Esophagus muscularis mucosa (tissue), 4 donors: ENCODE results near the gene CLASRP. TPM values are rescaled to one million over a fixed set of nuclear protein-coding genes. Genes with fewer than 3 reads are reported as not detected.
A peak's percentile ranks its signal among the peaks of the same experiment; 100 is the strongest.

ENCODE experiments used
- DNase-seq: peaks from one replicate; pipeline ENCODE4 v3.0.0-alpha.2; 2017; ENCODE audit errors: extremely low spot score
- H3K27ac ChIP-seq, 4 donors: fragments of 200-600 bp; sonication (generic); replicated peaks in 1 of 4; 1 replicate in 3 of 4; 2 replicates in 1 of 4; pipeline ENCODE4 v1.5.1; 2016 to 2019; ENCODE audit warnings: mild to moderate bottlenecking in 1 of 4
- H3K27me3 ChIP-seq, 4 donors: fragments of 200-600 bp; sonication (generic); one replicate each; pipeline versions ENCODE4 v1.5.1 to v1.6.0; 2016 to 2019
- H3K36me3 ChIP-seq, 4 donors: fragments of 200-600 bp; sonication (generic); one replicate each; pipeline ENCODE4 v1.5.1; 2016 to 2019
- H3K4me1 ChIP-seq, 4 donors: fragments of 200-600 bp; sonication (generic); one replicate each; pipeline ENCODE4 v1.5.1; 2016 to 2019
- H3K4me3 ChIP-seq, 4 donors: fragments of 200-600 bp; sonication (generic); 1 replicate in 2 of 4; 2 replicates in 2 of 4; pipeline ENCODE4 v1.5.1; 2016 to 2019; ENCODE audit warnings: mild to moderate bottlenecking in 4 of 4, moderate library complexity in 1 of 4
- H3K9me3 ChIP-seq, 4 donors: fragments of 200-600 bp; sonication (generic); 1 replicate in 3 of 4; 2 replicates in 1 of 4; pipeline ENCODE4 v1.5.1; 2016 to 2019
- CTCF ChIP-seq, 3 experiments: fragments of 200-600 bp in 2 of 3; fragments of 450-650 bp in 1 of 3; sonication (generic) in 2 of 3; IDR thresholded peaks; one replicate each; pipeline ENCODE4 v1.5.1; 2017 to 2019; ENCODE audit warnings: antibody characterized with exemption in 3 of 3, mild to moderate bottlenecking in 2 of 3, moderate library complexity in 1 of 3
- EP300 ChIP-seq: sonication (generic); formaldehyde crosslinking; IDR thresholded peaks from one replicate; pipeline ENCODE4 v1.6.1; 2017; ENCODE audit warnings: antibody characterized with exemption
- POLR2A ChIP-seq: fragments of 450-650 bp; IDR thresholded peaks from one replicate; pipeline ENCODE4 v1.6.1; 2017; ENCODE audit warnings: antibody characterized with exemption, moderate library complexity, mild to moderate bottlenecking, low read depth
- POLR2AphosphoS5 ChIP-seq, 2 donors: sonication (generic); formaldehyde crosslinking; IDR thresholded peaks; one replicate each; pipeline ENCODE4 v1.6.1; 2017; ENCODE audit warnings: antibody characterized with exemption in 2 of 2
- WGBS: methylation state at CpG from one replicate; pipeline ENCODE4 v1.1.5; 2018; 5-methylcytosine and 5-hydroxymethylcytosine counted together
- intact Hi-C: fragments of 100-400 bp; cut with DNase I; formaldehyde crosslinking; loops from one replicate; pipeline ENCODE4 v1.15.1; 2023
- total RNA-seq, 4 donors: library from RNA; depleted of rRNA; stranded (reverse); fragments of >200 nt; gene quantifications; one replicate each; pipeline versions ENCODE4 v1.1.0 to v1.2.1, GENCODE V29; 2016

The CLASRP gene
- total RNA-seq, 4 donors from 2014 or later: 20.7 to 59.8 (median 32.9) TPM

- Histone ChIP-seq H3K4me1 (peaks cover 33 to 53% (median 47%) of the 10 kb centered on the region in 4 donors), H3K4me3 (peak overlapping the region; percentile 78 to 86 (median 82)), H3K27me3 (no peaks in the 10 kb centered on the region), H3K9me3 (peaks cover 0 to 4% (median 0%) of the 10 kb centered on the region in 4 donors), H3K36me3 (peaks cover 35 to 69% (median 61%) of the 10 kb centered on the region in 4 donors), H3K27ac (peak overlapping the region in 3 of 4 donors; percentile 91 to 96 (median 94))
- 88% methylated on average over 19 of the region's 19 CpGs for WGBS
- no peak for DNase-seq
- TF ChIP-seq POLR2AphosphoS5 (IDR thresholded peaks at IDR 0.05) (no peak), EP300 (no peak), POLR2A (no peak), CTCF (IDR thresholded peaks at IDR 0.05) (no peak)
- intact Hi-C loops: loop anchor here (5.0 kb wide), 1 partner anchor 33 kb away; no protein-coding TSS in a partner anchor
Observed at GRCh38 chr19:45040059-45040771, 1.4 kb downstream of the CLASRP start.

GRCh38 chr19:45041125-45041524 is 2.3 kb downstream of the CLASRP start:
- intact Hi-C loops: loop anchor here (5.0 kb wide), 1 partner anchor 34 kb away; no protein-coding TSS in a partner anchor
- TF ChIP-seq POLR2A (no peak), EP300 (no peak), CTCF (IDR thresholded peaks at IDR 0.05) (no peak), POLR2AphosphoS5 (IDR thresholded peaks at IDR 0.05) (no peak)

GRCh38 chr19:45045671-45046353 is 7.0 kb downstream of the CLASRP start:
- Histone ChIP-seq H3K27ac (peak overlapping the region in 1 of 4 donors; percentile 10), H3K4me3 (no peak overlapping the region), H3K27me3 (no peaks in the 10 kb centered on the region), H3K4me1 (peaks cover 47 to 83% (median 75%) of the 10 kb centered on the region in 4 donors), H3K9me3 (no peaks in the 10 kb centered on the region), H3K36me3 (peaks cover 38 to 68% (median 57%) of the 10 kb centered on the region in 4 donors)
- 74% methylated on average over 14 of the region's 14 CpGs for WGBS
- DNase-seq: no peak
- intact Hi-C loops: no loop called here
- no peak for TF ChIP-seq POLR2AphosphoS5 (IDR thresholded peaks at IDR 0.05)
- TF ChIP-seq POLR2A: no peak
- no peak for TF ChIP-seq EP300
- TF ChIP-seq CTCF (IDR thresholded peaks at IDR 0.05): no peak

More at GRCh38 chr19:45041125-45041524, 2.3 kb downstream of the CLASRP start:
- H3K4me1 ChIP-seq: peaks cover 41 to 62% (median 56%) of the 10 kb centered on the region in 4 donors
- no peak overlapping the region for H3K4me3 ChIP-seq
- H3K27ac ChIP-seq: no peak overlapping the region
- 84% methylated on average over 6 of the region's 6 CpGs for WGBS
- no peak for DNase-seq
- no peaks in the 10 kb centered on the region for H3K9me3 ChIP-seq
- no peaks in the 10 kb centered on the region for H3K27me3 ChIP-seq
- peaks cover 44 to 69% (median 62%) of the 10 kb centered on the region in 4 donors for H3K36me3 ChIP-seq

- H3K27me3 ChIP-seq: no peaks in the 10 kb centered on the region
- no peak overlapping the region for H3K27ac ChIP-seq
- H3K36me3 ChIP-seq: peaks cover 38 to 66% (median 53%) of the 10 kb centered on the region in 4 donors
- H3K9me3 ChIP-seq: no peaks in the 10 kb centered on the region
- WGBS: 89% methylated on average over 7 of the region's 7 CpGs
- TF ChIP-seq EP300: no peak
- no peak for TF ChIP-seq POLR2A
- no peak overlapping the region for H3K4me3 ChIP-seq
- DNase-seq: no peak
- peaks cover 43 to 83% (median 72%) of the 10 kb centered on the region in 4 donors for H3K4me1 ChIP-seq
- intact Hi-C loops: no loop called here
Observed at GRCh38 chr19:45046355-45046754, 7.5 kb downstream of the CLASRP start.

- no peaks in the 10 kb centered on the region for H3K9me3 ChIP-seq
- TF ChIP-seq POLR2AphosphoS5 (IDR thresholded peaks at IDR 0.05) (no peak), CTCF (IDR thresholded peaks at IDR 0.05) (no peak), POLR2A (no peak), EP300 (no peak)
- intact Hi-C loops: no loop called here
Observed at GRCh38 chr19:45047188-45047797, 8.4 kb downstream of the CLASRP start.

More at GRCh38 chr19:45047188-45047797, 8.4 kb downstream of the CLASRP start:
- Histone ChIP-seq H3K27me3 (no peaks in the 10 kb centered on the region), H3K27ac (no peak overlapping the region), H3K36me3 (peaks cover 31 to 66% (median 50%) of the 10 kb centered on the region in 4 donors), H3K4me3 (no peak overlapping the region), H3K4me1 (peaks cover 39 to 83% (median 65%) of the 10 kb centered on the region in 4 donors)
- DNase-seq: no peak
- WGBS: 71% methylated on average over 7 of the region's 7 CpGs
